AG10803 (cell line): Measurements from ENCODE around the gene SLC4A2.

Experiments used
- DNase-seq: peaks from one replicate; pipeline ENCODE4 v3.0.0; 2010; ENCODE audit warnings: low read depth
- H3K4me3 ChIP-seq: 2 replicates; pipeline ENCODE4 v1.5.1; 2011; ENCODE audit warnings: mild to moderate bottlenecking, low read length, control low read depth
- CTCF ChIP-seq: conservative IDR thresholded peaks from 2 replicates; pipeline ENCODE4 v1.5.1; 2011; ENCODE audit warnings: mild to moderate bottlenecking, low read length, control low read depth, inconsistent platforms

The SLC4A2 gene

GRCh38 chr7:151047976-151048815 is 11.2 kb upstream of the SLC4A2 start, which contains the start of gene ASIC3:
ASIC3 (plus strand) TSS chr7:151048531; CDS start chr7:151048886, 355 bp downstream.
- DNase-seq: no peak
- no peak within 1 kb of the TSS for H3K4me3 ChIP-seq
- TF ChIP-seq CTCF: no peak

DNA sequence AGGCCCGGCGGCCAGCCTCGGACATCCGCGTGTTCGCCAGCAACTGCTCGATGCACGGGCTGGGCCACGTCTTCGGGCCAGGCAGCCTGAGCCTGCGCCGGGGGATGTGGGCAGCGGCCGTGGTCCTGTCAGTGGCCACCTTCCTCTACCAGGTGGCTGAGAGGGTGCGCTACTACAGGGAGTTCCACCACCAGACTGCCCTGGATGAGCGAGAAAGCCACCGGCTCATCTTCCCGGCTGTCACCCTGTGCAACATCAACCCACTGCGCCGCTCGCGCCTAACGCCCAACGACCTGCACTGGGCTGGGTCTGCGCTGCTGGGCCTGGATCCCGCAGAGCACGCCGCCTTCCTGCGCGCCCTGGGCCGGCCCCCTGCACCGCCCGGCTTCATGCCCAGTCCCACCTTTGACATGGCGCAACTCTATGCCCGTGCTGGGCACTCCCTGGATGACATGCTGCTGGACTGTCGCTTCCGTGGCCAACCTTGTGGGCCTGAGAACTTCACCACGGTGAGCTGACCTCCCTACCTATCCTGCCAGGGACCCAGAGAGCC is 10.4 kb upstream of the SLC4A2 start:
- no peak overlapping the region for H3K4me3 ChIP-seq
- no peak for TF ChIP-seq CTCF
- DNase-seq: no peak

DNA sequence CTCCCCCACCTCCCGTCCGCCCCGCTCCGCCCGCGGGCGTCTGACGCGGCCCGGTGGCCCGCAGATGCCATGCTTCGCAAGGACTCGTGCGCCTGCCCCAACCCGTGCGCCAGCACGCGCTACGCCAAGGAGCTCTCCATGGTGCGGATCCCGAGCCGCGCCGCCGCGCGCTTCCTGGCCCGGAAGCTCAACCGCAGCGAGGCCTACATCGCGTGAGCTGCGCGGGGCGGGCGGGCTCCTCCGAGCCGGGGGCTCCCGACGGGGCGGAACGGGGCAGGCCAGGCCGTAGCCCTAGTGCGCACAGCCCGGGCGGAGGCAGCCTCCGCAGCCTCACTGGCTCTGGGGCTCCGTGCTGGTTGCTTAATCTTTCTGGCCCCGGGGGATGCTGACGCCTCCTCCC is 8.3 kb upstream of the SLC4A2 start:
- no peak overlapping the region for H3K4me3 ChIP-seq
- peak; percentile 66 for DNase-seq
- TF ChIP-seq CTCF: no peak

GRCh38 chr7:151053096-151053495 is 6.3 kb upstream of the SLC4A2 start:
- no peak overlapping the region for H3K4me3 ChIP-seq
- no peak for TF ChIP-seq CTCF
- no peak for DNase-seq

- TF ChIP-seq CTCF: no peak
- no peak overlapping the region for H3K4me3 ChIP-seq
- no peak for DNase-seq
Observed at GRCh38 chr7:151053751-151054150, 5.6 kb upstream of the SLC4A2 start.

DNA sequence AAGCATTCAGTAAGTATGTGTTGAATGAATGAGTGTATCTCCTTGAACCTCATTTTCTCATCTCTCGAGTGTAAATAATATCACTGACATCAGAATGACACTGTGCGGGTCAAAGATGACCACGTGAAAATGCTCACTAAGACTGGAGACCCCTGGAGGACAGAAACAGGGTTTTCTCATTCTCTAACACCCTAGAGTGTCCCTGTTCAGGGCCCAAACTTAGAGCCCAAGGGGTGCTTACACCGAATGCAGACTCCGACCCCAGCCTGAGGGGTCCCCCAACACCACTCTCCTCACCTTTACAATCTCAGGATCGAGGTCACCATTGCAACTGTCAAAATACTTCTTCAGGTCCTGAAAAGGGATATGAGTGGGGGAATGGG is 3.1 kb upstream of the SLC4A2 start:
- H3K4me3 ChIP-seq: no peak overlapping the region
- no peak for TF ChIP-seq CTCF
- DNase-seq: no peak
